HAP-1 (cell line): ENCODE results near the gene PRR5.

Source experiments
- DNase-seq, 2 experiments: peaks; one replicate each; pipeline ENCODE4 v3.0.0-alpha.2; 2016 to 2020; ENCODE audit warnings: low spot score in 2 of 2
- H3K27me3 ChIP-seq: fragments of 250-450 bp; sonication (Bioruptor Pico); 2 replicates; pipeline ENCODE4 v1.5.1; 2020; ENCODE audit warnings: low read depth, mild to moderate bottlenecking, moderate library complexity
- H3K36me3 ChIP-seq: fragments of 250-450 bp; sonication (Bioruptor Pico); replicated peaks from 2 replicates; pipeline ENCODE4 v1.5.1; 2020; ENCODE audit warnings: mild to moderate bottlenecking
- H3K4me1 ChIP-seq: fragments of 250-450 bp; sonication (Bioruptor Pico); 2 replicates; pipeline ENCODE4 v1.5.1; 2020; ENCODE audit warnings: mild to moderate bottlenecking
- H3K4me3 ChIP-seq: fragments of 250-450 bp; sonication (Bioruptor Pico); 2 replicates; pipeline ENCODE4 v1.5.1; 2020; ENCODE audit warnings: mild to moderate bottlenecking, moderate library complexity
- H3K9me3 ChIP-seq: fragments of 250-450 bp; sonication (Bioruptor Pico); 2 replicates; pipeline ENCODE4 v1.5.1; 2020; ENCODE audit warnings: mild to moderate bottlenecking, moderate library complexity
- in situ Hi-C: fragments of 300-500 bp; cut with MboI; formaldehyde crosslinking; loops from 3 replicates; pipeline ENCODE4 v1.14.3; 2020; ENCODE audit warnings: low sequenced_read_pairs, inconsistent platforms, mixed read lengths

Gene PRR5

DNA sequence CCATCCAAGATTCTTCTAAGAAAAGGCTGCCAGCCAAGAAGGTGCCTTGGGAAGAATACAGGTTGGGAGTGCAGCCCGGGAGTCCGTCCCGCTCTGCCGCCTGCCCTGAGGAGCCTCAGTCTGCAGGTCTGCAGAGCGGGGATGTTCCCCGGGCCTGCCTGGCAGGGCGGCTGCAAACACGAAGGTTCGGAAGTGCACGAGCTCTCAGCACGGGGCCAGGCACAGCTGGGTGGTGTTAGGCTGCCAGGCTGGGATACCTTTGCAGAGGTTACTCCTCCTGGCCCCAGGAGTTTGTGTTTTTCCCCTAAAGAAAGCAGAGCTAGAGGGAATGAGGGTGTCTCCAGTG, 9.4 kb upstream of the PRR5 start:
- no peak for DNase-seq
- in situ Hi-C loops: loop anchor here (10.0 kb wide), 2 partner anchors 122 to 402 kb away; no protein-coding TSS in a partner anchor
- no peaks in the 10 kb centered on the region for H3K9me3 ChIP-seq
- no peaks in the 10 kb centered on the region for H3K4me1 ChIP-seq
- no peak overlapping the region for H3K4me3 ChIP-seq
- no peaks in the 10 kb centered on the region for H3K27me3 ChIP-seq
- no peaks in the 10 kb centered on the region for H3K36me3 ChIP-seq

DNA sequence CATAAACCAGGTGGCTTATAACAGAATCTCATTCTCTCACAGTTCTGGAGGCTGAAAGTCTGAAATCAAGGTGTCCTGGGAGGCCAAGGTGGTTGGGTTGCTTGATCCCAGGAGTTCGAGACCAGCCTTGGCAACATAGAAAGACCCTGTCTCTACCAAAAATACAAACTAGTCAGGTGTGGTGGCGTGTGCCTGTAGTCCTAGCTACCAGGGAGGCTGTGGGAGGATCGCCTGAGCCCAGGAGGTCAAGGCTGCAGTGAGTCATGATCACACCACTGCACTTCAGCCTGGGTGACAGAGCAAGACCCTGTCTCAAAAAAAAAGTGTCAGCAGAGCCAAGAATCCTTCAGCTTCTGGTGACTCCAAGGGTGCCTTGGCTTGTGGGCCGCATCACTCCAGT, 8.9 kb upstream of the PRR5 start:
- in situ Hi-C loops: loop anchor here (10.0 kb wide), 2 partner anchors 122 to 402 kb away; no protein-coding TSS in a partner anchor
- Histone ChIP-seq H3K27me3 (no peaks in the 10 kb centered on the region), H3K9me3 (no peaks in the 10 kb centered on the region), H3K36me3 (no peaks in the 10 kb centered on the region), H3K4me1 (no peaks in the 10 kb centered on the region), H3K4me3 (no peak overlapping the region)
- no peak for DNase-seq

DNA sequence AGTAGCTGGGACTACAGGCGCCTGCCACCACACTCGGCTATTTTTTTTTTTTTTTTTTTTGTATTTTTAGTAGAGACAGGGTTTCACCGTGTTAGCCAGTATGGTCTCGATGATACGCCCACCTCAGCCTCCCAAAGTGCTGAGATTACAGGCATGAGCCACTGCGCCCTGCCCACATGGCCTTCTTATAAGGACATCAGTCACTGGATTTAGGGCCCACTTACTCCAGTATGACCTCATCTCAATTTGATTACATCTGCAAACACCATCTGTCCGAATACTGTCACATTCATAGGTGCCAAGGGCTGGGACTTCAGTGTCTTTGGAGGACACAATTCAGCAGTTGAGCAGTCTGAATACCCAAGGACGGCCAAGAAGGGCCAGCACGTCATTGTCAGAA, 8.2 kb upstream of the PRR5 start:
- Histone ChIP-seq H3K27me3 (no peaks in the 10 kb centered on the region), H3K9me3 (no peaks in the 10 kb centered on the region), H3K36me3 (no peaks in the 10 kb centered on the region), H3K4me3 (no peak overlapping the region), H3K4me1 (no peaks in the 10 kb centered on the region)
- DNase-seq: no peak
- in situ Hi-C loops: loop anchor here (10.0 kb wide), 2 partner anchors 121 to 401 kb away; no protein-coding TSS in a partner anchor

DNA sequence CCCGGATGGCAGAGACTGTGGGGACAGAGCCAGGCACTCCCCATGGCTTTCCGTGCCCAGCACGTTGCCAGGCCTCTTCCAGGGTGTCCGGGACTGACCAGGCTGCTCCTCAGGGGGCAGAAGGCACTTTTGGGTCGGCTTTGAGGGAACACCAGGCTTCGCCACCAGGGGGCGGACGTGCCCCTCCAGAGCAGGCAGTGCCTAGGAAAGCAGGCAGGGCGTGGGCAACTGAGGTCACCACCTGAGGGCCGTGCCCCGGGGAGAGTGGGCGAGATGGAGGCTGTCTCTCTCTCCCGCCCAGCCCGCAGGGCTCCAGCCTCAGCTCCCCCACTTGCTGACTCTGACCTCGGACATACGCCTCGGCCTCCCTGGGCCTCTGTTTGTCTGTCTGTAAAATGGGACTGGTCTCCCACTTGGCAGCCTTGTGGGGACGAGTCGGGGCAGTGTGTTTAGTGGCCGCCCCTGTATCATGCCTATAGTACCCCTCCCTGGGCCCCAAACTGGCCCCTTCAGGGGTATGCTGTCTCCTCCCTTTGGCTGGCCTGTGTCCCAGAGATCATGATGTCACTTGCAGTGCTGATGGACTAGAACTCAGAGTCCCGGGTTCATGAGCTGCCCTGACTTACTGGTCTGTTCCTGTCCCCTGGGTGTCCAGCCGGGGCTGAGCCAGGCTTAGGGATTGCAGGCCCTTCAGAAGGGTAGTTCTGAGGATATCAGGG, 4.4 kb upstream of the PRR5 start:
- DNase-seq: peak; percentile 60 to 91
- Histone ChIP-seq H3K9me3 (no peaks in the 10 kb centered on the region), H3K36me3 (no peaks in the 10 kb centered on the region), H3K27me3 (no peaks in the 10 kb centered on the region), H3K4me1 (peaks cover 4% of the 10 kb centered on the region), H3K4me3 (no peak overlapping the region)
- in situ Hi-C loops: loop anchor here (5.0 to 10.0 kb wide), 3 partner anchors 35 to 397 kb away; no protein-coding TSS in a partner anchor

DNA sequence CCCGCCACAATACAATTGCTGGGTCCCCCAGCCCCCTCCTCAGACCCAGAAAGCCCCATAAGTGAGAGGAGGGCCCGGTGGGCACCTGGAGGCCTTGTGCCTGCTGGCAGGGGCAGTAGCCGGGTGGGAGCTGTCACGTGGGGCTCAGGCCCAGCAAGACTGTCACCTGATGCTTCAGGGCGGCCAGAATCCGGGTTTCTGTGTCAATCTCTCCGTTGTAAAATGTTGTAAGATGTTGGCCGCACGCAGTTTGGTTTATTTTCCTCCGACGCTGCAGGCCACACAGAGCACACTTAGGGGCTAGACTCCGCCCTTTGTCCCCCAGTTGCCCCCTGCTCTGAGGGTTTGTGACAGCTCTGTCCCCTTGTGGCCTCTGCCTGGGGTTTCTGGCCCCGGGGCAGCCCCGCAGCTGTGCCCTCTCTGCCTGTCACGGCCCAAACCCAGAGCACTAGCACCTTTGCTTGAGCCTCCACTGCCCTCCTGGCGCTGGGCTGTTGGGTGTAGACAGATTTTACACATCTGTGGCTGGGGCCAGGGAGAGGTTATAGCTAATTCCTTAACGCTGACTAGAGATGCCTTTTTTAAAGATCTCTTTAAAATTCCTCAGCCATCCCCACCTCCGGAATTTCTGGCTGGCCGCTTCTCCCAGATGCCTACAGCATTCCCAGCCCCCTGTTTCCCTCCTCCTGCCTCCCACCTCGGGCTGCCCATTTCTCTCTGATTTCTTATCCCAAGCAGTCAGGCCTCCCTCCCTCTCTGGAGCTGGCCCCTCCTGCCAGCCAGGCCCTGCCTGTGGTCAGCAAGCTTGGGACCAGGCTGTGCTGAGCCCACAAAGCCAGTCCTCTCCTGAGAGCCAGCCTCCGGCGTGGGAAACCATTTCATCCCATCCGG, 3.2 kb upstream of the PRR5 start:
- H3K36me3 ChIP-seq: no peaks in the 10 kb centered on the region
- H3K27me3 ChIP-seq: no peaks in the 10 kb centered on the region
- no peak for DNase-seq
- in situ Hi-C loops: loop anchor here (5.0 to 10.0 kb wide), 3 partner anchors 34 to 396 kb away; no protein-coding TSS in a partner anchor
- H3K9me3 ChIP-seq: no peaks in the 10 kb centered on the region
- no peak overlapping the region for H3K4me3 ChIP-seq
- H3K4me1 ChIP-seq: peaks cover 4% of the 10 kb centered on the region

DNA sequence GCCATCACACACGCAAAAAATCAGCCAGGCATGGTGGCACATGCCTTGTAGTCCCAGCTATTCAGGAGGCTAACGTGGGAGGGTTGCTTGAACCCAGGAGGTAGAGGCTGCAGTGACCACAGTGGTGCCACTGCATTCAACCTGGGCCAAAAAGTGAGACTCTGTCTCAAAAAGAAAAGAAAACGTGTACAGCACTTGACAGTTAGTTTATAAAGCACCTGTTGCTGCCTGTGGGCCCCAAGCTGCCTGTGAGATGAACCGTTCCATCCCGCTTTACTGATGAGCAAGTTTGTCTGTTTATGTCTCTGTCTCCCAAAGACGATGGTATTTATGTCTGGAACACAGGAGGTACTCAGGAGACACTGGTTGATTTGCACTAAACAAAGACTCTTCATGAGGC, 1.5 kb upstream of the PRR5 start:
- no peaks in the 10 kb centered on the region for H3K9me3 ChIP-seq
- H3K4me3 ChIP-seq: no peak overlapping the region
- H3K36me3 ChIP-seq: no peaks in the 10 kb centered on the region
- no peak for DNase-seq
- in situ Hi-C loops: no loop called here
- peaks cover 4% of the 10 kb centered on the region for H3K4me1 ChIP-seq
- no peaks in the 10 kb centered on the region for H3K27me3 ChIP-seq

DNA sequence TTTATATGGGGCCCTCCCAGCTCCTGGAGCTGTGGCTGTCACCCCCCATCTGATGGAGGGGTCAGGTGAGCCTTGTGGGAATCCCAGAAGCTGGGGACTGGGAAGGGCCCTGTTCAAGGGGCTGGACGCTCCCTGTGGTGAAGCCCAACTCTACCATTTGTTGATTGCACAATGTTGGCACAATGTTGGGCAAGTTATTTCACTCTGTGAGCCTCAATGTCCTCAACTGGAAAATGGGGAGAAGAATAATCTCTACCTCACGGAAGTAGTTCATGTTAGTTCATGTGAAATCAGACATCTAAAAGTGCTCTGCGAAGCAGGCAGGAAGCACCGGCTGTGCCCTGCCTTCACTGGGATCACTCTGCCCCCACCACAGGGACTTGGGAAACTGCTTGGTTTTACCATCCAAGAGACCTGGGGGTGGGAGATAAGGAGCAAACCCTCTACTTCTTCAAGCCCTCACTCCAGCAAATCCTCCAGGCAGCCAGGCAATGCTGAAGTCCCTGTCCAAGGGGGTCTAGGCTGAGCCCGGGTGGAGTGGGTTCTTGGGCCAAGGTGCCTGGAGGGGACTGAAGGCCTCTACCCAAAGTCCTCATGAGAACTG, 715 bp upstream of the PRR5 start:
- H3K4me3 ChIP-seq: peak overlapping the region; percentile 18
- H3K9me3 ChIP-seq: no peaks in the 10 kb centered on the region
- H3K27me3 ChIP-seq: no peaks in the 10 kb centered on the region
- DNase-seq: no peak
- H3K4me1 ChIP-seq: peaks cover 4% of the 10 kb centered on the region
- H3K36me3 ChIP-seq: no peaks in the 10 kb centered on the region
- in situ Hi-C loops: no loop called here

DNA sequence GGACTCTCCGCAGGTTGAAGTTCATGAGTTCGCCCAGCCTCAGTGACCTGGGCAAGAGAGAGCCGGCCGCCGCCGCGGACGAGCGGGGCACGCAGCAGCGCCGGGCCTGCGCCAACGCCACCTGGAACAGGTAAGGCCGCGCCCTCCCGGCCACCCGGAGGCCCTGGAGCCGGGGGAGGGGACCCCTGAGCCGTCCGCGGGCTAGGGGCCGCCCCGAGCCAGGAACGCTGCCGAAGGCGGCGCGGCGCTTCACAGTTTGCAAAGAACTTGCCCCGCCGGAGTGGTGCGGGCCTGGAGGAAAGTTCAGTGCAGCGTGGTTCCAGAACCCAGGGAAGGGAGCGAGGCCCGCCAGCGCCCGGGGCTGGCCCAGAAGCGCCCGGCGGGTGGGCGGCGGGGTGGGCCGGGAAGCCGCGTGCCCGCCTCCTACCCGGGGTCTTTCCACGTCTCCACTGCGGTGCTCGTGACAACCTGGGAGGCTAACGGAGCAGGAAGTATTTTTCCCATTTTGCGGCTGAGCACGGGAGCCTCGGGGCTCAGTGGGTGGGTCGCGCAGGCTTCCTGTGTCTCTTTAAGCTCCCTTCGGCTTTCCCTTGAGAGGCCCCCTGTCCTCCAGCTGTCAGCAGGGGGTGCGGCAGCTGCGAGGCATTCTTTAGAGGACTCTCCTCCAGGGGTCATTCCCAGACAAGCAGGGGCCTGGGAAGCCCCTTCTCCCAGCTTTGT, 635 bp downstream of the PRR5 start:
- no peaks in the 10 kb centered on the region for H3K27me3 ChIP-seq
- DNase-seq: peak; percentile 25 to 55
- no peaks in the 10 kb centered on the region for H3K36me3 ChIP-seq
- H3K4me1 ChIP-seq: peaks cover 4% of the 10 kb centered on the region
- in situ Hi-C loops: no loop called here
- H3K4me3 ChIP-seq: peak overlapping the region; percentile 41
- no peaks in the 10 kb centered on the region for H3K9me3 ChIP-seq

DNA sequence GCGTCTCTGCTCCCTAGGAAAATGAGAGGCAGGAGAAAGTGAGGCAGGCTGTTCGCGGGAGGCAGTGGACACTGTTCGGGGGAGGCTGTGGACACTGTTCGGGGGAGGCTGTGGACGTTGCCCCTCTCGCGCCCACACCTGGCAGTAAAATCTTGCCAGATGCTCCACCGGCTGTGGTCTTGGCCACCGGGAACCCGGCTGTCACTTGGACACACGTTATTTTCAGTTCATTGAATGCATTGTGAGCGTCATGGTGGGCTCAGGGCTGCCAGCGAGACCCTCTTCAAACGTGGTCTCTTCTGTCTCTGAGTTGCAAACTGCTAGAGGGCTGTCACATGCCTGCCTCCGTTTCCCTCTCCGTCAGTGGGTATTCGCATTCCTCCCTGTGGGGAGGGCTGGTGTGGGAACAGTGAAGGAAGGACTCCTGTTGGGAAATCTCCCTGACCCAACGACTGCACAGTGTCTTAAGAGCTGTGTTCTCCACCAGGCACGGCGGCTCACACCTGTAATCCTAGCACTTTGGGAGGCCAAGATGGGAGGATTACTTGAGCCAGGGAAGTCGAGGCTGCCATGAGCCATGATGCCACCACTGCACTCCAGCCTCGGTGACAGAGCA, 1.4 kb downstream of the PRR5 start:
- no peak for DNase-seq
- Histone ChIP-seq H3K4me3 (peak overlapping the region; percentile 41), H3K27me3 (no peaks in the 10 kb centered on the region), H3K9me3 (no peaks in the 10 kb centered on the region), H3K36me3 (no peaks in the 10 kb centered on the region), H3K4me1 (peaks cover 4% of the 10 kb centered on the region)
- in situ Hi-C loops: no loop called here

DNA sequence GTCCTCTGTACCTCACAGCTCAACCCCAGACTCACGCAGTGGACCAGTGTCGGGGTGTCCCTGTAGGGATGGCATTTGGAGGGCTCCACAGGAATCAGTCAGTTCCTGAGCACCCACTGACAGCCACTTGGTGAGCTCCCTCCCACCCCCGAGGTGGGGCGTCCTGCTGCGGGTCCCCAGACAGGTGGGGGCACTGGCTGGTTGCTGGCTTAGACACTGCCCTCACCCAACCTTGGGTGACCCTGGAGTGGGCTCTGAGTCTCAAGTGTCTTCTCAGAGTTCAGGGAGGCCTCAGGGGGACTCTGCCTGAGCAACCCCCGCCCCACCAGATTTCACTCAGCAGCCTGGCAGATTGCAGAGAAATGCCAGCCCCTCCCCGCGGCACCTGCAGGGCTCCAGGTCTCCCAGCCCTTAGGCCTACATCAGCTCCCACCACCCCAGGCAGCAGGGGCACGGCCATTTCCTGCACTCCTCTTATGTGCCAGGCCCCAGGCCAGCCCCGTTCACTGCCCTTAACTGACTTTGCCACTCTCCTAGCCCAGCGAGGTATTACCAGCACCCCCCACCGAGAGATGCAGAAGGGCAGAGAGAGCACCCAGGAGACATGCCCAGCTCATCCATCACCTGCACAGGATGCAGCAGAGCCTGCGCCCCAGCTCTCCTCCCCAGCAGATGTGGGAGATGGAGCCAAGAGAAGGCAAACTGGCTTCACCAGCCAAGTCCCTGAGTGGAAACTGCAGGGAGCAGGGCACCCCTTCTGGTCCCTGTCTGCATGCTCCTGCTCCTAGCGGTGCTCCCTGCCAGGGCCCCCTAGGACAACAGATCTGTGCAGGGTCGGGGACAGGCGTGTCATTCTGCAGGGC, 2.4 kb downstream of the PRR5 start:
- Histone ChIP-seq H3K4me3 (no peak overlapping the region), H3K9me3 (no peaks in the 10 kb centered on the region), H3K27me3 (no peaks in the 10 kb centered on the region), H3K36me3 (no peaks in the 10 kb centered on the region), H3K4me1 (peaks cover 4% of the 10 kb centered on the region)
- DNase-seq: no peak
- in situ Hi-C loops: no loop called here

DNA sequence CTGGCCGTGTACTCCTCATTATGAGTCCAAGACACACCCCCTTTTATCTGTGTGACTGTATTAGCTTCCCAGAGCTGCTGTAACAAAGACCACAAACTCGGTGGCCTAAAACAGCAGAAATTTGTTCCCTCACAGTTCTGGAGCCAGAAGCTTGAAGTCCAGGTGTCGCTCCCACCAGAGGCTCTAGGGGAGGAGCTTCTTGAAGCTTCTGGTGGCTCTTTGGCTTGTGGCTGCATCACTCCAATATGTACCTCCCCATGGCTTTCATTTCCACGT, 3.0 kb downstream of the PRR5 start:
- no peaks in the 10 kb centered on the region for H3K36me3 ChIP-seq
- in situ Hi-C loops: no loop called here
- DNase-seq: no peak
- H3K9me3 ChIP-seq: no peaks in the 10 kb centered on the region
- no peak overlapping the region for H3K4me3 ChIP-seq
- peaks cover 4% of the 10 kb centered on the region for H3K4me1 ChIP-seq
- H3K27me3 ChIP-seq: no peaks in the 10 kb centered on the region

DNA sequence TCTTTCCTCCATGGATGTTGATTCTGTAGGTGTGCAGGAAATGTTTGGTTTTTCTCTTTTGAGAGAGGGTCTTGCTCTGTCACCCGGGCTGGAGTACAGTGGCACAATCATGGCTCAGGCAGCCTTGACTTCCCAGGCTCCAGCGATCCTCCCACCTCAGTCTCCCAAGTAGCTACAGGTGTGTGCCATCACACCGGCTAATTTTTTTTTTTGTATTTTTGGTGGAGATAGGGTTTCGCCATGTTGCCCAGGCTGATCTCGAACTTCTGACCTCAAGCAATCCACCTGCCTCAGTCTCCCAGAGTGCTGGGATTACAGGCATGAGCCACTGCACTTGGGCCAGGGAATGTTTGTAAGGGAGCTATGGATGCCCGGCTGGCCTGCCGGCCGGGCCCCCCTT, 4.5 kb downstream of the PRR5 start:
- no peaks in the 10 kb centered on the region for H3K36me3 ChIP-seq
- no peak for DNase-seq
- H3K27me3 ChIP-seq: no peaks in the 10 kb centered on the region
- in situ Hi-C loops: no loop called here
- peaks cover 3% of the 10 kb centered on the region for H3K4me1 ChIP-seq
- H3K4me3 ChIP-seq: no peak overlapping the region
- H3K9me3 ChIP-seq: no peaks in the 10 kb centered on the region
